DMS79 treated with DMSO at 0.1 percent for 48 hours (cell line): Measurements from ENCODE around the gene CORO1C.

Source experiments
- DNase-seq: peaks from one replicate; lab custom pipeline; 2025; lab: John Stamatoyannopoulos, UW

The CORO1C gene

DNA sequence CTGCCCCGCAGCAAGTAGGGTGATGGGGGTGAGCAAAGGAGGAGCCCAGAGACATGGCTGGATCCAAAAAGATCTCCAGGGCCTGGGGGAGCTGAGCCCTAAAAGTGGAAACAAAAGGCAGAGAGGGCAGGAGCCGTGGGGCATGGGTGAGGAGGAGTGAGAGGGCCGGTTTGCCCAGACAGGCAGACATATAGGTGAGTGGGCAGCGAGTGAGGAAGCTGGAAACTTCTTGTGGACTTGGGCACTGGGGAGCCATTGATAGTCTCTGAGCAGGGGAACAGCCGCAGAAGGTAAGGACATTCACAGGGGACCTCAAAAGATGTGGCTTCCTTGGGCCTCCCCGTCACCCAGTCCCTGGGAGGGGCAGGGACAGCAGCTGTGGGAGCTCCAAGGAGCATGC lies 116.7 kb downstream of the CORO1C start:
- DNase-seq = no peak

DNA sequence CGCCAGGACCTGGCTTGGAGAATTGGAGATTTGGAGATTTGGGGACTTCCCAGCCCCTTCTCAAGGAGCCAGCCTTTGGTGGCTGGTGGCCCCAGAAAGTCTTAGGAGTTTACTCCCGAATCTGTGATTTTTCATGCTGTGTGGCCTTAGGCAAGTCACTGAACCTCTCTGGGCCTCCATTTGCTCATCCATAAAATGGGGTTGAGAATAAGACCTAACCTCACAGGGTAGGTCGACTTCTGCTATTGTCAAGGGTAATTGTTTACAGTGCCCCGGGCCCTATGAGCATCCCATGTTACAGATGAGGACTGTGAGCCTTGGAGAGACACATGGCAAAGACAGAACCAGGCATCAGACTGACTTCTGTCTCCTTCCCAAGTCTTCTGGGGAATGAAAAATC lies 117.3 kb downstream of the CORO1C start:
- no peak for DNase-seq

DNA sequence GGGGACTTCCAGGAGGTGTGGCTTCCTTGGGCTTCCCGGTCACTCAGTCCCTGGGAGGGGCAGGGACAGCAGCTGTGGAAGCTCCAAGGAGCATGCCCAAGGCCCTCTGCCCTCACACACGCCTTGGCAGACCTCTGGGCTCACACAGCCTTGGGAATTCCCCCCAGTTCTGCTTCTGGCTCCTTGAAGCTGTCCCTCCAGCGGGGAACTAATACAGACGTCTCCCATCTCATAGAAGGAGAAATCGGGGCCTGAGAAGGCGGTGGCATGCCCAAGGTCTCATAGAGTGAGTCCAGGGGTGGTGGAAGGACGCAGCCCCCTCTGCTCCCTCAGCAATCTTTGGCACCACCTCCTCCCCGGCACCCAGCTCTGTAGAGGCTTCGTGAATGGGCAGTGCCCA lies 117.8 kb downstream of the CORO1C start:
- DNase-seq = no peak

DNA sequence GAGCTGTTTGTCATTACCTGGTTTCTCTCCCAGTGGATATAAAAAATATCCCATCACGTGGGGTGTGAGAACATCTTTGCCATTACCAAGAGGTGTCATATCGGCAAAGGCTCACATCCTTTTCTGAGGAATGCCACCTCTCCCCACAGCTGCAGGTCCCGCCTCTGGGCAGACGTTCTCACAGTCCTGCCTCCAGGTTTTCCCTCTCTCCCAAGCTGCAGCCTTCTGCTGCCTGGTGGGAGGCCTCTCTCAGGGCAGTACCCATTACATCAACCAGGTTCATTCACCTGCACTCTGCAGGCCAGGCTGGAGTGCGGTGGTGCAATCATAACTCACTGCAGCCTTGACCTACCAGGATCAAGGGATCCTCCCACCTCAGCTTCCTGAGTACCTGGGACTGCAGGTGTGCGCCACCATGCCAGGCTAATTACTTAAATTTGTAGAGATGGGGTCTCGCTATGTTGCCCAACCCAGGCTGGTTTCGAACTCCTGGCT lies 118.5 kb downstream of the CORO1C start:
- no peak for DNase-seq

DNA sequence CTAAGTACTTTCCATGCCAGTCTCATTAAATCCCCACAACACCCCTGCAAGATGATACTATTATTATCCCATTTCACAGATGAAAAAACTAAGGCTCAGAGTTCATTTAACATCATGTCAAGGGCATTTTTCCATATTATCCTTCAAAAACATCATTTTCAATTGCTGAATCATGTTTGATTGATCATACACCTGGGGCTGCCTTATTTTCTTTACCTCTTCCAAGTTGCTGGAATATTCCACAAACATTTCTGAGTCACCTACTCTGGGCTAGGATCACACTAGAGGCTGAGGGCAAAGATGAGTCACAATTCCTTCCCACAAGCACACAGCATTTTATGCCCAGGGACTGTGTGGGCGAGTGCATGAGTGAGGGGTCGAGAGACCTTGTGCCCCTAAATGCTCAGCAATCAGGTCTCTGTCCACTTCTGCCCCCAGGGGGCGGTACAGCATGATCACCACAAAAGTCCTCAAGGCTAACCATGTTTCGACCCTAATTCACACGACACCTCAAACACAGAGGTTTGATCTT lies 119.4 kb downstream of the CORO1C start:
- no peak for DNase-seq

DNA sequence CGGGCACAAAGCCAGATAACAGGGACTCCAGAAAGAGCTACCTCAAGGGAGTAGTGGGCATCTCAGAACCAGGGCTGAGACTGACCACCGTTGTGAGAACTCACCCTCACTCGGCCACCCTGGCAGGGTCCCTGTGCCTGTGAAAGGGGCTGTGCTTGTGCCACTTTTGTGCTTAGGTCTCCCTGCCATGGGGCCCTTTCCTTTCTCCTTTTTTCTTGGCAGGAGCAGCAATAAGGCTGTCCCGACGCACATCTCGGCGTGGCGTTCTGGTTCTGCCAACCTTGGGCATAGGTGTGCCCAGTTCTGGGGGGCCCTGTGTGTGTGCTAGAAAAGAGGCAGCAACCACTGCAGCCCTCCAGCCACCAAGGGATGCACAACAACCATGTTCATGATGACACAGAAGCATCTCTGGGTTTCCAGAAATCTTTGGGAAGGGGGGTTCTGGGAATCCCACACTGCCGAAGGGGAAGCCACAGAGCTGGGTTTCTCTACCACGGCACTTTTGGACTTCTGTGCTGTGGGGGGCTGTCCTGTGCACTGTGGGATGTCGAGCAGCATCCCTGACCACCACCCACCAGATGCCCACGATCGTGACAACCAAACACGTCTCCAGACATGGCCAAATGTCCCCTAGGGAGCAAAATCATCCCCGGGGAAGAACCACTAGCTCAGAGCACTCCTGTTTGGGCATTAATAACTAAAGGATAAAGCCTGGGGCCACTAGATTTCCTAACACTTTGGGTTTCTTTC lies 120.3 kb downstream of the CORO1C start:
- no peak for DNase-seq

DNA sequence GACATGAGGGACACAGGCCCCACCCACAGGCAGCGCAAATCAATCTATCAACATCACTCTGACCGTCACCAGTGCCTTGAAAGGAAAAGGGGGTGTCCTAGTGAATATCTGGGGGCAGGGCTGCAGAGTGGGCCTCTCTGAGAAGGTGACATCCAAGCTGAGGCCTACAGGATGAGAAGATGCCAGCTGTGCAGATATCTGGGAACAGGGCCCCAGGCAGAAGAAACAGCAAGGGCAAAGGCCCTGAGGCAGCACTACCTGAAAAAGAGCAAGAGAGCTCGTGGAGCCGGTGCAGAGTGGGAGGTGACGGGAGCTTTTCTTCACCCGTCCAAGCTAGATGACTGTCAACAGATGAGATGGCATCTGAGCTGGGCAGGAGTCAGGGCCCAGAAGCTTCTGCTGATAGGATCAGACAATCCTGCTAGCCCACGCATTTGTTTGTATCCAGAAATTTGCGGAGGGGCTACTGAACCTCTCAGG lies 120.9 kb downstream of the CORO1C start:
- DNase-seq = no peak

DNA sequence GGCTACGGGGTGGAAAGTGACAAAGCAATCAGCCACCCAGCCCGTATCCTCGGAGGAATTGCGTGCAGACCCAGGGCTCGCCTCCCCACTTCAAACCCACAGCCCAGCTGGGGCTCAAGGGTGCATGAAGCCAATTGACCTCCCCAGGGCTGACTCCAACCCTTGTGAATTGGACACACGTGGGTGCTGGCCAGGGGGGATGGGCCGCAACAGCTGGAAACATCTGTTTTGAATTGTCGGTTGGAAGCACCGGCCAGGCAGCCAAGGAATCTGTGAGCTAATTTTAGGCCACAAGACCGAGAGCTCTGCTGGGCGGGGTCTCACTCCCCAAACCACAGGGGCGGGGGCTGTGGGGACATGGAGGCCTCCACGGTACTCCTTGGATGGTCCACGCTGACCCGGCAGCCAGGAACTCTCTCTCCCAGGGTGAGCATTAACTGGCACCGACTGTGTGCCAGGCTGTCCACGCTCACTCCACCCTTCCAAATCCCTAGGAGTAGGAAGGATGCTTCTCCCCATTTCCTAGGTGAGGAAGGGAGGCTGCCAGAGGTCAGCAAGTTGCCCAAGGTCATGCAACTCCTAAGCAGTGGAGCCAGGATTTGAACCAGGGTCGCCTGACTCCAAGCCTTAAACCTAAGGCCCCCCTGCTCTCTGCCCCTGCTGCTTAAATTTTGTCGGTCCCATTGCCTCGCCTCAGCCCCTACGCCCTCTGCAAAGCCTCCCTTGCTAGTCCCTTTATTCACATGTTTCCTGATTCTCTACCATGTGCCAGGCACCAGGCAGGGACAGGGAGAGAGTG lies 121.6 kb downstream of the CORO1C start:
- DNase-seq = no peak

DNA sequence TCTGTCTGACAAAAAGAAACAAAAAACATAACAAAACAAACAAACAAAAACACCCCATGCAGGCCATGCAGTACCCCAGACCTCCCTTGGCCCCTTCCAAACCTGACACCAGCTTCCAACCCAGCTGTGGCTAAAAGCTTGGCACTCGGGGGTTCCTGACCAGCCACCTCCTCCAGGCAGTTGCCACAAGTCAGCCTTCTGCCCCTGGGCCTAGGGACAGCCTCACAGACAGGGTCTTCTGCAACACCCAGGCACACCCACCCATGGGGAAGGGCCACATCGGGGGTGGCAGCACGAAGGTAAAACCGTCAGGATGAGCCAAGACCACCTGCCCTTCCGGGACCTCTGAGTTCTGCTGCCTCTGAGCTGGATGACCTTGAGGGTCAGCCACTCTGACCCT lies 122.7 kb downstream of the CORO1C start:
- no peak for DNase-seq

DNA sequence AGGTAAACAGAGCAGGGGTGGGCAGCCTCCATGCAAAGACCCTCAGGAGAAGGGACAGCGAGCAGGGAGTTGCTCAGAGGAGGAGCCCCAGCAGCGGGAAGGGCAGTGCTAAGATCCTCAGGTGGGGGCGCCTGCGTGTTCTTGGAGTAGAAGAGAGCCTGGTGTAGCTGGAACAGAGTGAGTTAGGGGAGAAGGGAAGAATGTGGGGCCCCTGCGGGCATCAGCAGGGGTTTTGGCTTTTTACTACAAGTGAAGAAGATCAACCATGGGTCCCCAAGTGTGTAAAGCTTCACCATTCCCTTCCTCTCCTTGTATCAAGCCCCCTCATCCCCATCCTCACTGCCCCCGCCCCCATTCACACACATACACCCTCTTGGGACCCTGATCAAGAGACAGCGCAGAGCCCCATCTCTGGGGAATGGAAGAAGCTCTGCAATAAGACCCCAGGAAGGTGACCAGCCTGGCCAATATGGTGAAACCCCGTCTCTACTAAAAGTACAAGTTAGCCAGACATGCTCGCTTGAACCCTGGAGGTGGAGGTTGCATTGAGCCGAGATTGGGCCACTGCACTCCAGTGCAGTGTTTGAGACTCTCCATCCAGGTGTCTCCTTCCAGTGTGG lies 123.2 kb downstream of the CORO1C start:
- DNase-seq = no peak

DNA sequence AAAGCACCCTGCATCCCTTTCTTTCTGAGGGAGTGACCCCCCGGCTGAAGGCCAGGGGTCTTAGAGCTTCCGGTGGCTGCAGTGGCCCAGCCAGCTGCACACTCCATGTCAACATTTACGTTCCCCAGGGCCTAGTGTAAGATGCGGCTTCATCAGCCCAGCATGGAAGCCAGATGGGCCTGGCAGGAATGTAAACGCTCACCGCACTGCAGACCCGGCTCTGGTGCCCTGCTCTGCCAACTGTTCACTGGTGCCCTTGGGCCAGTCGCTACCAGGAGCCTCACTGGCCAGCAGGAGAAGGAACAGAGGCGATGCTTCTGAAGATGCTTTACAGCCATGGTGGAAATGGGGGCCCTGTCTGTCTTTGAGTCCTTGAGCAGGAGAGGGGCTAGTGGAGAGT lies 124.8 kb downstream of the CORO1C start:
- no peak for DNase-seq

DNA sequence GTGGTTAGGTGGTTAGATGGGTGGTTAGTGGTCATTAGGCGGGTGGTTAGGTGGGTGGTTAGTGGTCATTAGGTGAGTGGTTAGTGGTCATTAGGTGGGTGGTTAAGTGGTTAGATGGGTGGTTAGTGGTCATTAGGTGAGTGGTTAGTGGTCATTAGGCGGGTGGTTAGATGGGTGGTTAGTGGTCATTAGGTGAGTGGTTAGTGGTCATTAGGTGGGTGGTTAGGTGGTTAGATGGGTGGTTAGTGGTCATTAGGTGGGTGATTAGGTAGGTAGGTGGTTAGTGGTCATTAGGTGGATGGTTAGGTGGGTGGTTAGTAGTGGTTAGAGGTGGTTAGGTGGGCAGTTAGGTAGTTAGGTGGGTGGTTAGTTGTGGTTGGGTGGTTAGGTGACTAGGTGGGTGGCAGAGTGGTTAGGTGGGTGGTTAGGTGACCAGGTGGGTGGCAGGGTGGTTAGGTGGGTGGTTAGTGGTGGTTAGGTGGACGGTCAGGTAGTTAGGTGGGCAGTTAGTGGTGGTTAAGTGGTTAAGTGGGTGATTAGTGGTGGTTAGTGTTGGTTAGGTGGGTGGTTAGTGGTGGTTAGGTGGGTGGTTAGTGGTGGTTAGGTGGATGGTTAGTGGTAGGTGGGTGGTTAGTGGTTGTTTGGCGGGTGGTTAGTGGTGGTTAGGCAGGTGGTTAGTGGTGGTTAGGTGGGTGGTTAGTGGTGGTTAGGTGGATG lies 125.5 kb downstream of the CORO1C start:
- no peak for DNase-seq

DNA sequence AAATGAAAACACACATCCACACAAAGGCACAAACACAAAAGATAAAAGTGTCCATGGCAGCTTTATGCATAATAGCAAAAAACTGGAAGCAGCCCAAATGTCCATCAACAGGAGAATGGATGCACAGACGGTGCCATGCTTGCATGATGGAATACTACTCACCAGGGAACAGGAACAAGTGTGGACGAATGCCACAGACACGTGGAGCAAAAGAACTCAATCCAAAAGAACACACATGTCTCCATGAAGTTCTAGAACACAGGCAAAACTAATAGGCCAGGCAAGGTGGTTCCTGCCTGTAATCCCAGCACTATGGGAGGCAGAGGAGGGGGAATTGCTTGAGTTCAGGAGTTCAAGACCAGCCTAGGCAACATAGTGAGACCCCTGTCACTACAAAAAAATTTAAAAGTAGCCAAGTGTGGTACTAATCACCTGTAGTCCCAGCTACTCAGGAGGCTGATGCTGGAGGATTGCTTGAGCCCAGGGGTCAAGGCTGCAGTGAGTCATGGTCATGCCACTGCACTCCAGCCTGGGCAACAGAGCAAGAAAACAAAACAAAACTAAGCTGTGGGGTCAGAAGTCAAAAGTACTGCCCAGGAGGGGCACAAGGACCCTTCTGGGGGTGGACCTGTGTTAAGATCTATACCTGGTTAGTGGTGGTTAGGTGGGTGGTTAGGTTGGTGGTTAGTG lies 126.2 kb downstream of the CORO1C start:
- DNase-seq = no peak

DNA sequence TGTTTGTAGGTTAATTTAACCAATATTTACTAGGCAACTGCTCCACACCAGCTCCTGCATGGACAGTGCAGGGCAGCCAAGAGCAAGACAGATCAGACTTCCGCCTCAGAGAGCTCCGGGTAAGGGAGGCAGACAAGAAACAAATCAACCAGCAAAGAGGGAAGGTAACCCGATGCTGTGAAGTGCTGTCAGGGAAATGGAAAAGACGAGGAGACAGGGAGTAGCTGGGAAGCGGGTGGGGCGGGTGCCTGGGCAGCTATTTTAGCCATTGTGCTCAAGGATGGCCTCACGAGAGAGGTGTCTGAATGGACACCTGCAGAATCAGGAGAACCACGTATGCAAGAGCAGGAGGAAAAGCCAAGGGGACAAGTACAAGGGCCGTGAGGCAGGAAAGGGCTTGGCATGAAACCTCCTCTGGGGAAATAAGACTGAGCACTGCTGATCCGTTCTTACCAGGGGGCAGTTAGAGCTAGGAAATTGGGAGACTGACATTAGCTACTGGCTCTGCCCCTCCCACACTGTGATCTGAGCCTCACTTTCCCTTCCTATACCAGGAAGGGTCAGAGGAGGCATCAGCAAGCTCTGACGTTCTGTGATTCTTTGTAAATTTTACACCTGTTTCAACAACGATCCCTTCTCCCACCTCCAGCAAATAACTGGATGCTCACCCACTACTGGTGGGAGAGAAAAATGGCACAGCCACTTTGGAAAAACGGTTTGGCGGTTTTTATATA lies 126.9 kb downstream of the CORO1C start:
- peak; percentile 34 for DNase-seq

DNA sequence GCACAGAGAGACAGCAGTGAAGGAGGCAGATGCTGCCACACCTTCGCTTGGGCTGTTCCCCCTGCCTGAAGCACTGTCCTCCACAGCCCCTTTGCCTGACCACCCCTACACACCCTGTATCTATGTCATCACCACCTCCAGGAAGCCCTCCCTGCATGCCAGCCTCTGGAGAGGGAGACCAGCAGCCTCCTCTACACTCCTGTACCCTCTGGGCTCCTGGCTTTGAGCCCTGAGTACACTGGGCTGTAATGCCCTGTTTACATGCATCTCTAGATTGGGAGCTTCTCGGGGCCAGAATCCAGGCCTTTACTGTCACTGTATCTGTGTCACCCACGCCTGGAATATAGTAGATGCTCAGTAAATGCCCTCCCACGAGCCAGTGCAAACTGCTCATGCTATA lies 127.6 kb downstream of the CORO1C start:
- DNase-seq = no peak

DNA sequence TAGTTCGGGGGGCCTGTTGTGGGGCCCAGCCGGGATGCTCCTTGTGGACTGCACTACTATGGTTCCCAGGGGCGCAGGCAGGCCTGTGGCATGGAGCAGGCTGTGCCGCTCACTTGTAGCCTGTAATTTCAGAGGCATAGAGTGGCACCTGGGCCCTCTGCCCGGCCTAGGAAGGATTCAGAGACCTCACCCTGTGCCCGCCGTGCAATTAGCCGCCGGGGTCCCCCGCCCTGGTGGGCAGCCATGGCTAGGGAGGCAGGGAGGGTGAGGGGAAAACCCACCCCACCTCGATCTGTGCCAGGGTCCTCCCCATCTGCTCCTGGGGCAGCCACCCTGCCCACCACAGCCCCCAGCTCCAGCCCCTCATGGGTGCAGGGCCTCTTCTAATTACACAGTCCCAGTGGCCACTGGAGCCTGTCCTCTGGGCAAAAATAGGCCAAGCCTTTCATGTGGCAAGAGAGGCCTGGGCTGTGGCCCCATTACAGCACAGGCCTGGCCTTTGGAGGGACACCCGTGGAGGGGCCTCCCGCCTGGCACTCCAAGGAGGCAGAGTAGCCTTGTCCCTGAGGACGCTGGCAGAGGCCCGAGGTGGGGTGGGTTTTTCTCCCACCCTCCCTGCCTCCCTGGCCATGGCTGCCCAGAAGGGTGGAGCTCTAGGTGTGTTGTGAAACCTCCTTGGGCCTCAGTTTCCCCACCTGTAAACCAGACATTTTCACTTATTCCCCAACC lies 128.2 kb downstream of the CORO1C start:
- no peak for DNase-seq

DNA sequence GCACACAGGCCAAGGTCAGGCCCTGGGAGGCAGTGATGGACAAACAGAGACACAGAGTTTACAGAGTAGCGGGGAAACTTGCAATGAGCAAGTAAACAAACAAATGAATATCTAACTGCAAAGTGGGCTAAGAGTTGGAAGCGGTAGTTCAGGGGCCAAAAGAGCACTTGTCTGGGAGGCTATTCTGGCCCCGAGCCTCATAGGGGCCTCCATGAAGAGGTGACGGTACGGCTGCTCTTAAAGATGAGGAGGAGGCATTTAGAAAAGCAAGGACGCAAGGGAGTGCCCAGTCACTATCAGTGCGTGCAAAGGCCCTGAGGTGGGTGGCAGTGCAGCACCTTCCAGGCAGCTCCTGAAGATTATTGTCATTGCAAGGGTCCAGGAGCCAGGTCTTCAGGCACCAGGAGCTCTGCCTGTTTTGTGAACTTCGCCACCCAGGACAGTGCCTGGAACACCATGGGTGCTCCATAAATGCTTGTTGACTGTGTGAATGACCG lies 129.1 kb downstream of the CORO1C start:
- DNase-seq = no peak

DNA sequence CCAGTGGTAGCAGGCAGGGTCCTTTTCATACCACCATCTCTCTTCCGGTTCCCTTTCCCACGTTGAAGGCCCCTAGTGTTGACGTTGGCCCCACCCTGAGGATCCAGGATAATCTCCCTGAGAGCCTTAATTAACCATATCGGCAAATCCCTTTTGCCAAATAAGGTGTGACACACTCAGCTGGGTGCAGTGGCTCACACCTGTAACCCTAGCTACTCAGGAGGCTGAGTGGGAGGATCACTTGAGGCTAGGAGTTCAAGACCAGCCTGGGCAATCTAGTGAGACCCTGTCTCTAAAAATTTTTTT lies 130.7 kb downstream of the CORO1C start:
- DNase-seq = no peak

DNA sequence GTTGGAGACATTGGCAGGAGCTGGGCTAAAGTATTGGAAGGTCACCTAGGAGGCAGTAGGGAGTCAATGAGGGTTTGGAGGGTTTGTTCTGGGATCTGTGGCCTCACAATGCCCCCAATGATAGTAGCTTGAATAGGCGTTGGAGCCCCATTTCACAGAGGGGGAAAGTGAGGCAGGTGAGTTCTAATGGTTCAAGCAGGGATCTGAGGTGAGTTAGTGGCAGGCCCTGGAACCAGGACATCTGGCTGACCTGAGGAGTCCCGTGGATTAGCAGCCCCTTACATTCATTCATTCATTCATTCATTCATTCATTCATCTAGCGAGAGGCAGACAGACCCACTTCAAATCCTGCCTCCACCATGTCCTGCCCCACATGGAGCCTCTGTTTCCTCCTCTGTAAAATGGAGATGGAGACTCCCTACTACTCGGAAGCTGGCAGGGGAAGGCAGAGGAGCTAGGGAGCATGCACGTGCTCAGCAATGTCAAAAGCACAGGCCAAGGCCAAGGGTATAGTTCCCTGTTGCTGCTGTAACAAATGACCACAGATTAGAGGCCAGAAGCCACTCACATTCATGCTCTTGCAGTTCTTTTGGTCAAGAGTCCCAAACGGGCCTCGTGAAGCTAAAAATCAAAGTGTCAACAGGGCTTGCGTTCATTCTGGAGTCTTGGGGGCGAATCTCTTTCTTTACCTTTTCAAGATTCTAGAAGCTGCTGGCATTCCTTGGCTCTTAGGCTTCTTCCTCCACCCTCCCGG lies 131.2 kb downstream of the CORO1C start:
- DNase-seq = no peak
